Astrocyte of the cerebellum (primary cell): Measurements from ENCODE around the gene TTLL5.

Experiments
- DNase-seq: peaks from one replicate; pipeline ENCODE4 v3.0.0-alpha.2; 2011; ENCODE audit warnings: low read depth
- H3K4me3 ChIP-seq: 2 replicates; pipeline ENCODE4 v1.5.1; 2011; ENCODE audit warnings: mild to moderate bottlenecking, low read depth, low read length, moderate library complexity
- in situ Hi-C: cut with HindIII; loops from 2 replicates; pipeline ENCODE4 v1.10.0; 2017; ENCODE audit warnings: low sequenced_read_pairs
- TF ChIP-seq, protein P1 (sequence below): IDR thresholded peaks from 2 replicates; pipeline ENCODE4 v1.5.1; 2012; ENCODE audit warnings: low read length, low read depth, moderate library complexity, mild to moderate bottlenecking; ENCODE audit errors: missing control alignments

Gene TTLL5

GRCh38 chr14:75697386-75697785, 36.3 kb downstream of the TTLL5 start:
- in situ Hi-C loops = no loop called here
- no peak for DNase-seq
- TF ChIP-seq, protein P1, sequence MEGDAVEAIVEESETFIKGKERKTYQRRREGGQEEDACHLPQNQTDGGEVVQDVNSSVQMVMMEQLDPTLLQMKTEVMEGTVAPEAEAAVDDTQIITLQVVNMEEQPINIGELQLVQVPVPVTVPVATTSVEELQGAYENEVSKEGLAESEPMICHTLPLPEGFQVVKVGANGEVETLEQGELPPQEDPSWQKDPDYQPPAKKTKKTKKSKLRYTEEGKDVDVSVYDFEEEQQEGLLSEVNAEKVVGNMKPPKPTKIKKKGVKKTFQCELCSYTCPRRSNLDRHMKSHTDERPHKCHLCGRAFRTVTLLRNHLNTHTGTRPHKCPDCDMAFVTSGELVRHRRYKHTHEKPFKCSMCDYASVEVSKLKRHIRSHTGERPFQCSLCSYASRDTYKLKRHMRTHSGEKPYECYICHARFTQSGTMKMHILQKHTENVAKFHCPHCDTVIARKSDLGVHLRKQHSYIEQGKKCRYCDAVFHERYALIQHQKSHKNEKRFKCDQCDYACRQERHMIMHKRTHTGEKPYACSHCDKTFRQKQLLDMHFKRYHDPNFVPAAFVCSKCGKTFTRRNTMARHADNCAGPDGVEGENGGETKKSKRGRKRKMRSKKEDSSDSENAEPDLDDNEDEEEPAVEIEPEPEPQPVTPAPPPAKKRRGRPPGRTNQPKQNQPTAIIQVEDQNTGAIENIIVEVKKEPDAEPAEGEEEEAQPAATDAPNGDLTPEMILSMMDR = no peak
- no peak overlapping the region for H3K4me3 ChIP-seq

- in situ Hi-C loops = no loop called here
- TF ChIP-seq, protein P1 = no peak
- no peak for DNase-seq
- H3K4me3 ChIP-seq = no peak overlapping the region
These were observed 36.9 kb downstream of the TTLL5 start for GRCh38 chr14:75697918-75698317.

DNA sequence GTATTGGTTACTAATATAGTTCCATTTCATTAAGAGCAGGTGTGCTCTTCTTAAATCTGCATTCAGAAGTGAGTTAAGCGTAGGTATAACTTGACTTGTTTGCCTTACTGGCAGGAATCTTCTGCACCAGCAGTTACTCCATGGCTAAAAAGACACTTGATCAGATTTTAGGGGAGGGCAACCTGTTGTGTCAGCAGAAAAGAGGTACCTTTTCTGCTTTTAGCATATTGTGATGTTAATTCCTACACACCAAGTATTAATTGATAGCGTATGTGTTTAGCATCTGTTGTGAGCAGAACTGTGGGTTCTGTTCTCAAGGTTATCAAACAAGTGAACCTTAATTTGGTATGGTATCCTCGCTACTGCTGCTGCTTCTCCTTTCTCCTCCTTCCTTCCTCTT, 38.3 kb downstream of the TTLL5 start:
- in situ Hi-C loops = no loop called here
- no peak overlapping the region for H3K4me3 ChIP-seq
- TF ChIP-seq, protein P1 = no peak
- DNase-seq = no peak

- DNase-seq = no peak
- TF ChIP-seq, protein P1 = no peak
- H3K4me3 ChIP-seq = no peak overlapping the region
- in situ Hi-C loops = loop anchor here (25.0 kb wide), 1 partner anchor 437 kb away; no protein-coding TSS in a partner anchor
These were observed 39.2 kb downstream of the TTLL5 start for GRCh38 chr14:75700295-75700694.

DNA sequence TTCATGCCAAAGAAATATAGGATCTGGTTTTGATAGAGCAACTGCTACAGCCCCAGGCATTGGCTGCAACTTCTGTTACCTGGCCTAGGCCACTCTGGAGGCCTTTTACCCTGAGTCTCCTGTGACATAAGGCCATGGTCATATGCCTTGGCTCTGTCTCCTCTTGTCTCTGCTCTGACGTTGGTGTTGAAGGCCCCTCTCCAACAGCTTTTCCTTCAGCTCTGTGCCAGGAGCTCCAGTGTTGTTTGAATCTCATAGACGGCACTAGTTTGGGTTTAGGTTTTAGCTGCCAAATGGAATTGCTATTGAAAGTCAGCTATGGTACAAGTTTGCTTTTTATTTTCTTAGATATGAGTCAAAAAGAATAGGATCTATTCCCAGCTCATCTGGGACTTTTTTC, 41.1 kb downstream of the TTLL5 start:
- no peak for DNase-seq
- TF ChIP-seq, protein P1 = no peak
- H3K4me3 ChIP-seq = no peak overlapping the region
- in situ Hi-C loops = loop anchor here (25.0 kb wide), 1 partner anchor 435 kb away; no protein-coding TSS in a partner anchor

- in situ Hi-C loops = loop anchor here (25.0 kb wide), 1 partner anchor 435 kb away; no protein-coding TSS in a partner anchor
- TF ChIP-seq, protein P1 = no peak
- H3K4me3 ChIP-seq = no peak overlapping the region
- DNase-seq = peak; percentile 76
These were observed 41.7 kb downstream of the TTLL5 start for GRCh38 chr14:75702616-75703261.
